Tibial nerve (tissue), 4 donors: ENCODE data around the gene C18orf54.

ENCODE experiments used
- CTCF ChIP-seq, 5 experiments: fragments of 200-600 bp in 3 of 5; fragments of 450-650 bp in 2 of 5; sonication (generic) in 3 of 5; IDR thresholded peaks; one replicate each; pipeline ENCODE4 v1.5.1; 2016 to 2019; ENCODE audit warnings: antibody characterized with exemption in 5 of 5, mild to moderate bottlenecking in 3 of 5, moderate library complexity in 2 of 5
- EP300 ChIP-seq, 2 donors: sonication (generic); formaldehyde crosslinking; IDR thresholded peaks; one replicate each; pipeline ENCODE4 v1.6.1; 2017; ENCODE audit warnings: antibody characterized with exemption in 2 of 2, mild to moderate bottlenecking in 1 of 2
- POLR2A ChIP-seq, 2 donors: fragments of 450-650 bp; IDR thresholded peaks; one replicate each; pipeline ENCODE4 v1.6.1; 2017; ENCODE audit warnings: antibody characterized with exemption in 2 of 2, mild to moderate bottlenecking in 2 of 2, moderate library complexity in 2 of 2

- TF ChIP-seq CTCF (IDR thresholded peaks at IDR 0.05) (no peak), EP300 (IDR thresholded peaks at IDR 0.05) (no peak), POLR2A (IDR thresholded peaks at IDR 0.05) (no peak)
Observed at GRCh38 chr18:54329787-54330186, 27.9 kb upstream of the C18orf54 start.
